ENCODE measurements around the gene TMEM164.

TMEM164 gene

GRCh38 chrX:110208092-110208491 is 205.2 kb downstream of the TMEM164 start:
- no peak for DNase-seq (ENCODE audit: low read depth, low spot score)

- DNase-seq (ENCODE audit: low read depth, low spot score): no peak
These were observed 207.7 kb downstream of the TMEM164 start for GRCh38 chrX:110210417-110211139.

GRCh38 chrX:110211340-110211739 is 208.4 kb downstream of the TMEM164 start:
- no peak for DNase-seq (ENCODE audit: low read depth, low spot score)

DNA sequence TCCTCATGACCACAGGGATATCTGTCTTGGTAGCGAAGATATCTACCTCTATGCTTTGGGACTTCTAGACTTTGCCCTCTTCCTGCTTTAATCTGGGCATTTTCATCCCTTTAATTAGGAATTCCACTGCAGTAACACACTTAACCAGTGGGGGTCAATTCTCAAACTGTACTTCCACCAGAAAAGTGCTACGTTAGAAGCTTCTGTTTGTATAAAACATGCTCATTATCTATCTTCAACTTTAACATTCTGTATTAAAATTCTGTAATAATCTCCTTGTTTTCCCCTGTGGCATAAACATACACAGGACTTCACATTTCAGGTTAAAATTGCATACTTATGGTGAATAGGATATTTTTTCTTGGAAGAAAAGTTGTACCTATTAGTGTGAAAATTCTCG is 209.4 kb downstream of the TMEM164 start:
- DNase-seq (ENCODE audit: low read depth, low spot score): no peak

- DNase-seq (ENCODE audit: low read depth, low spot score): no peak
These were observed 210.3 kb downstream of the TMEM164 start for GRCh38 chrX:110213183-110213582.

DNA sequence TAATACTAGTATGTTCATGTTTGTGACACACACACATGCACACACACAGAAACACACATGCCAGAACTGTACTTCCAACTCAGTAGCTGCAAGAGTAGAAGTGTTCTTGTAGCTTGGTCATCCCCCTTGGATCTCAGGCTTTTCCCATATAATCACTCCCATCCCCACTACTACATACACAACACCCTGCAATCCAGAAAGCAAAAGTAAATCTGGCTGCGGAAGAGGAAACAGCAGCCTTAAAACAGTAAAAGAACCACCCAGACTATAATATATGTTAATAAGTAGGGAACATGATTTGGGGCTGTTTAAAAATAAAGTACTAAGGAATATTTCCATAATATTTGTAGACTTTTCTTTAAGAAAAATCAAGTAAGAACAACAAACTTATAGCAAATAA is 211.8 kb downstream of the TMEM164 start:
- DNase-seq (ENCODE audit: low read depth, low spot score): no peak

- DNase-seq (ENCODE audit: low read depth, low spot score): no peak
These were observed 212.5 kb downstream of the TMEM164 start for GRCh38 chrX:110215411-110215810.

DNA sequence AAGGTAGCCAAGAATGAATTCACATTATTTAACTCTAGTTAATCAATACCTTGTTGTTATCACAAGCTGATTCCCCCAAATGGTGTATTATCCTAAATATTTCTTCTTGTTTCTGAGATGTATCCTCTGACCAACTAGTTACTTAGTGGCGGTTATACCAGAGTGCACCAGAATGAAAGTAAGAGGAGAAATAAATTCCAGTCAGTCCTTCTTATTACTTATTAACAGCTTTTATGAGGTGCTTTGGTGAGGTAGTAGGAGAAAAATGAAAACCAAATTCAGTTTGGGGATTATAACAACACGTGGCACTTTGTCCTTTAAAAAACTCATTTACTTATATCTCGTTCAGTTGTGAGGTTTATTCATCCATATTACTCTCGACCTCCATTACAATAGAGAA is 213.1 kb downstream of the TMEM164 start:
- DNase-seq (ENCODE audit: low read depth, low spot score): no peak

GRCh38 chrX:110218591-110218990 is 215.7 kb downstream of the TMEM164 start:
- DNase-seq (ENCODE audit: low read depth, low spot score): no peak

DNA sequence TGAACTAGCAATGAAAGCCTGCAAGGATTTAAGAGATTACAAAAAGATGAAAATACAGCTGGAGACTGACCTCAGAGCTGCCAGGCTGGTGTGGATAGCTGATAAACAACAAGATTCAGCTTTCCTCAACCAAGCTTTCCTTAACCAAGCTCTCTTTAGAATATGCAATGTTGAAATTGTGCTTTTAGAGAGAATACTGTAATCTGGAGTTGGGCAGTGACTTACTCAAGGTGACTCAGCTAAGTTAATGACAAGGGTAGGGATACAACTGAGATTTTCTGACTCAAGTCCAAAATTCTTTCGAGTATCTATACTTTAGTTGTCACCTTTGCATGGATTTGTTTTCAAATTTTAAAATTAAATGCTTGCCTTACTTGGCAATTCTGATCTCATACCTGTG is 217.0 kb downstream of the TMEM164 start:
- no peak for DNase-seq (ENCODE audit: low read depth, low spot score)

DNA sequence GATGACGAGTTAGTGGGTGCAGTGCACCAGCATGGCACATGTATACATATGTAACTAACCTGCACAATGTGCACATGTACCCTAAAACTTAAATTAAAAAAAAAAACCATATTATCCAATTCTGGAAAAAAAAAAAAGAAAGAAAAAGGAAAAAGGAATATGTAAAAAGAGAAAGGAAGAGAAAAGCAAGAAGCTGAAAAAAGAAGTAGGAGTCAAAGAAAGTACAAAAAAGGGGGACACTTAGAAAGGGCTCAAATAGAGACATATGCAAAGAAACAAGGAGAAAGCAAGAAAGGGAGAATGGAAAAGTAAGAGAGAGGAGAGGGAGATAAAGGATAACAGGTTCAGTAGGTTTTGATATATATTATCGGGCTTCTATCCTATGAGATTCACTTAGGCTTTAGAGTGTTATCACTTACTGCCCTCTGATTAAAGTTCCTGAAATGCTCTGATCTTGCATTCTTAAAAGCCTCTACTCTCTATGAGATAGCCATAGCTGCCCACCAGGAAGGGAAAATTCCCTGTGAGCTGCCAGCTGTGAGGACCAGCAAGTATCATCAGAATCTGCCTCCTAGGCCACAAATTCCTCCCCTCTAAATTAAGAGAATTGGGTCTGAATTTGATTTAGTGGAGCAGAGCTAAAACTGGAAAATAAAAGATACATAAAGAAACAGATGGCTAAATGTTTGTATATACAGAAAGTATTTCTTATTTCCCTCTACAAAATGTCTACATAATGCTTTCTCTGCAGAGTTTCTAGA is 219.8 kb downstream of the TMEM164 start:
- DNase-seq (ENCODE audit: low read depth, low spot score): no peak

GRCh38 chrX:110224926-110225617 is 222.2 kb downstream of the TMEM164 start:
- DNase-seq (ENCODE audit: low read depth, low spot score): no peak

GRCh38 chrX:110226931-110227330 is 224.0 kb downstream of the TMEM164 start:
- DNase-seq (ENCODE audit: low read depth, low spot score): no peak
